ENCODE measurements around the gene TMIGD1. TPM values are rescaled to one million over a fixed set of nuclear protein-coding genes. Genes with fewer than 3 reads are reported as not detected.

TMIGD1 gene
- total and polyA plus RNA-seq, 2 donors (not counting 1 experiment from before 2014, with no cell fraction given), result not detected

DNA sequence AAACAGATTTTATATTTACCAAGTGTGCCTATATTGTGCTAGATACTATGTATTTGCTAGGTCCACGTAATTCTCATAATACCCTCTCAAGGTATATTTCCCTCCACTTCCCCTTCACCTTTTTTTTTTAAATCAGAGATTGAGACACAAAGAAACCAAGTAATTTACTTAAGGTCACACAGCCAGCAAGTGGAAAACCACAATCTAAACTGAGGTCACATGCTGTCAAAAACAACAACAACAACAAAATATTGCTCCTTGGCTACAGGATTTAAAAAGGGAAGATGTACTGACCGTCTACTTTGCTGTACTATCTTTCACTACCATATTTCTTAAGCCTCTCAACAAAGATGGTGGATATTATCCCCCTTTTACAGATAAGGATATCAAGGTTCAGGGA lies 57.9 kb downstream of the TMIGD1 start:
- H3K36me3 ChIP-seq (replicated peaks in 1 of 2; ENCODE audit: control extremely low read depth in 1 of 2, control insufficient read depth in 1 of 2, extremely low read depth in 1 of 2, insufficient read depth in 2 of 2, low read length in 1 of 2), result peaks cover 0 to 43% of the 10 kb centered on the region in 2 experiments
- CTCF ChIA-PET, result no interaction called here
- no peaks in the 10 kb centered on the region for H3K79me2 ChIP-seq (ENCODE audit: control insufficient read depth, insufficient read depth, low read length)
- no peak overlapping the region for H3K4me2 ChIP-seq (replicated peaks; ENCODE audit: low read depth, low read length, poor library complexity, severe bottlenecking)
- no peak overlapping the region for H3K4me3 ChIP-seq (ENCODE audit: control extremely low read depth in 1 of 5, extremely low read depth in 1 of 5, insufficient read depth in 1 of 5, low read depth in 2 of 5, low read length in 4 of 5)
- H2AFZ ChIP-seq (ENCODE audit: insufficient read depth, low read depth, low read length, poor library complexity, severe bottlenecking), result no peak overlapping the region
- no CpG with 5 or more reads among the region's 2 CpGs for WGBS (ENCODE audit: insufficient coverage)
- H4K20me1 ChIP-seq (ENCODE audit: control insufficient read depth, insufficient read depth, low read length, poor library complexity, severe bottlenecking), result no peaks in the 10 kb centered on the region
- H3K27me3 ChIP-seq (replicated peaks in 1 of 4; ENCODE audit: control extremely low read depth in 1 of 4, control insufficient read depth in 3 of 4, insufficient read depth in 4 of 4, low read length in 3 of 4), result no peaks in the 10 kb centered on the region
- no peak overlapping the region for H3K9ac ChIP-seq (ENCODE audit: low read length)
- DNase-seq, result no peak
- POLR2A ChIA-PET, result no interaction called here
- intact Hi-C loops (cut with micrococcal nuclease), result no loop called here
- H3K9me3 ChIP-seq (ENCODE audit: control extremely low read depth in 1 of 3, control insufficient read depth in 2 of 3, insufficient read depth in 1 of 3, low read length in 2 of 3), result no peaks in the 10 kb centered on the region
- no peak overlapping the region for H3K27ac Mint-ChIP-seq
- TF ChIP-seq, protein P1, sequence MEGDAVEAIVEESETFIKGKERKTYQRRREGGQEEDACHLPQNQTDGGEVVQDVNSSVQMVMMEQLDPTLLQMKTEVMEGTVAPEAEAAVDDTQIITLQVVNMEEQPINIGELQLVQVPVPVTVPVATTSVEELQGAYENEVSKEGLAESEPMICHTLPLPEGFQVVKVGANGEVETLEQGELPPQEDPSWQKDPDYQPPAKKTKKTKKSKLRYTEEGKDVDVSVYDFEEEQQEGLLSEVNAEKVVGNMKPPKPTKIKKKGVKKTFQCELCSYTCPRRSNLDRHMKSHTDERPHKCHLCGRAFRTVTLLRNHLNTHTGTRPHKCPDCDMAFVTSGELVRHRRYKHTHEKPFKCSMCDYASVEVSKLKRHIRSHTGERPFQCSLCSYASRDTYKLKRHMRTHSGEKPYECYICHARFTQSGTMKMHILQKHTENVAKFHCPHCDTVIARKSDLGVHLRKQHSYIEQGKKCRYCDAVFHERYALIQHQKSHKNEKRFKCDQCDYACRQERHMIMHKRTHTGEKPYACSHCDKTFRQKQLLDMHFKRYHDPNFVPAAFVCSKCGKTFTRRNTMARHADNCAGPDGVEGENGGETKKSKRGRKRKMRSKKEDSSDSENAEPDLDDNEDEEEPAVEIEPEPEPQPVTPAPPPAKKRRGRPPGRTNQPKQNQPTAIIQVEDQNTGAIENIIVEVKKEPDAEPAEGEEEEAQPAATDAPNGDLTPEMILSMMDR (IDR thresholded peaks at IDR 0.05), result no peak
- no peak for TF ChIP-seq EZH2 (IDR thresholded peaks at IDR 0.05; ENCODE audit: borderline replicate concordance, insufficient read depth, low read depth, low read length, poor library complexity, severe bottlenecking)
- ATAC-seq (ENCODE audit: low read depth), result no peak
- H3K9me3 Mint-ChIP-seq (ENCODE audit: insufficient read depth), result no peaks in the 10 kb centered on the region
- no peaks in the 10 kb centered on the region for H3K4me1 Mint-ChIP-seq
- no peaks in the 10 kb centered on the region for H3K27me3 Mint-ChIP-seq
- no peaks in the 10 kb centered on the region for H3K4me1 ChIP-seq (ENCODE audit: control insufficient read depth in 2 of 2, insufficient read depth in 2 of 2, low read length in 2 of 2)
- H3K4me3 Mint-ChIP-seq, result no peak overlapping the region
- H3K27ac ChIP-seq (ENCODE audit: low read length in 2 of 2), result no peak overlapping the region

DNA sequence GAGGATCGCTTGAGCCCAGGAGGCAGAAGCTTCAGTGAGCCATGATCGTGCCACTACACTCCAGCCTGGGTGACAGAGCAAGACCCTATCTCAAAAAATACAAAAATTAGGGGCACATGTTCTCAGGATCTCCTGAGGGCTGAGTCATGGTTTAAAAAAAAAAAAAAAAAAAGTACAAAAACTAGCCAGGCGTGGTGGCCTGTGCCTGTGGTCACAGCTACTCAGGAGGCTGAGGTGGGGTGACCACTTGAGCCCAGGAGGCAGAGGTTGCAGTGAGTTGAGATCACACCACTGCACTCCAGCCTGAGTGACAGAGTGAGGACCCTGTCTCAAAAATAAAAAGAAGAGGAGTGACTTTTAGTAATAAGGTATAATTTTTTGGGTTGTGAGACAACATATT lies 59.0 kb downstream of the TMIGD1 start:
- CTCF ChIA-PET, result no interaction called here
- Mint-ChIP-seq H3K4me1 (no peaks in the 10 kb centered on the region), H3K27ac (no peak overlapping the region), H3K4me3 (no peak overlapping the region), H3K27me3 (no peaks in the 10 kb centered on the region), H3K9me3 (ENCODE audit: insufficient read depth) (no peaks in the 10 kb centered on the region)
- ATAC-seq (ENCODE audit: low read depth), result no peak
- Histone ChIP-seq H3K27me3 (replicated peaks in 1 of 4; ENCODE audit: control extremely low read depth in 1 of 4, control insufficient read depth in 3 of 4, insufficient read depth in 4 of 4, low read length in 3 of 4) (no peaks in the 10 kb centered on the region), H3K4me2 (replicated peaks; ENCODE audit: low read depth, low read length, poor library complexity, severe bottlenecking) (no peak overlapping the region), H3K9ac (ENCODE audit: low read length) (no peak overlapping the region), H3K9me3 (ENCODE audit: control extremely low read depth in 1 of 3, control insufficient read depth in 2 of 3, insufficient read depth in 1 of 3, low read length in 2 of 3) (no peaks in the 10 kb centered on the region), H3K4me3 (ENCODE audit: control extremely low read depth in 1 of 5, extremely low read depth in 1 of 5, insufficient read depth in 1 of 5, low read depth in 2 of 5, low read length in 4 of 5) (no peak overlapping the region), H3K79me2 (ENCODE audit: control insufficient read depth, insufficient read depth, low read length) (no peaks in the 10 kb centered on the region), H3K27ac (ENCODE audit: low read length in 2 of 2) (no peak overlapping the region), H4K20me1 (ENCODE audit: control insufficient read depth, insufficient read depth, low read length, poor library complexity, severe bottlenecking) (no peaks in the 10 kb centered on the region), H3K36me3 (replicated peaks in 1 of 2; ENCODE audit: control extremely low read depth in 1 of 2, control insufficient read depth in 1 of 2, extremely low read depth in 1 of 2, insufficient read depth in 2 of 2, low read length in 1 of 2) (peaks cover 0 to 45% of the 10 kb centered on the region in 2 experiments), H3K4me1 (ENCODE audit: control insufficient read depth in 2 of 2, insufficient read depth in 2 of 2, low read length in 2 of 2) (no peaks in the 10 kb centered on the region), H2AFZ (ENCODE audit: insufficient read depth, low read depth, low read length, poor library complexity, severe bottlenecking) (no peak overlapping the region)
- intact Hi-C loops (cut with micrococcal nuclease), result no loop called here
- no peak for TF ChIP-seq EZH2 (IDR thresholded peaks at IDR 0.05; ENCODE audit: borderline replicate concordance, insufficient read depth, low read depth, low read length, poor library complexity, severe bottlenecking)
- TF ChIP-seq, protein P1 (IDR thresholded peaks at IDR 0.05), result no peak
- POLR2A ChIA-PET, result no interaction called here
- no peak for DNase-seq
- WGBS (ENCODE audit: insufficient coverage), result 100% methylated on average over 1 of the region's 3 CpGs
